ENCODE measurements around the gene TTC36.
"Not testable (repeated sequence)": the region's sequence is repeated elsewhere in the genome, so short reads cannot be mapped to it uniquely, and the experiment has no call there.

The TTC36 gene

GRCh38 chr11:118527109-118527508 lies at the start of gene TTC36:
Gene TTC36 (plus strand): TSS chr11:118527474. CDS start chr11:118527495, 21 bp downstream.
- Histone ChIP-seq H3K36me3 (ENCODE audit: control insufficient read depth in 1 of 2, insufficient read depth in 2 of 2, low read length in 2 of 2) (peaks cover 17 to 18% of the 10 kb centered on the region in 2 donors), H3K4me3 (ENCODE audit: low read depth in 1 of 2, low read length in 2 of 2) (no peak within 1 kb of the TSS), H3K9me3 (ENCODE audit: control insufficient read depth in 1 of 2, low read length in 2 of 2) (no peaks in the 10 kb centered on the region), H3K4me1 (ENCODE audit: control insufficient read depth in 1 of 2, insufficient read depth in 2 of 2, low read length in 2 of 2) (peaks cover 0 to 23% of the 10 kb centered on the region in 2 donors), H3K27me3 (ENCODE audit: low read depth, low read length) (no peaks in the 10 kb centered on the region), H3K27ac (ENCODE audit: low read length) (no peak within 1 kb of the TSS)

- not testable (repeated sequence) for H3K4me3 ChIP-seq (ENCODE audit: low read depth in 1 of 2, low read length in 2 of 2); H3K27me3 ChIP-seq (ENCODE audit: low read depth, low read length); H3K27ac ChIP-seq (ENCODE audit: low read length); H3K4me1 ChIP-seq (ENCODE audit: control insufficient read depth in 1 of 2, insufficient read depth in 2 of 2, low read length in 2 of 2); H3K9me3 ChIP-seq (ENCODE audit: control insufficient read depth in 1 of 2, low read length in 2 of 2)
- H3K36me3 ChIP-seq (ENCODE audit: control insufficient read depth in 1 of 2, insufficient read depth in 2 of 2, low read length in 2 of 2), result peaks cover 54 to 72% of the 10 kb centered on the region in 2 donors
Measured at GRCh38 chr11:118481238-118481637, 46.0 kb upstream of the TTC36 start.

- Histone ChIP-seq H3K4me3 (ENCODE audit: low read depth in 1 of 2, low read length in 2 of 2) (no peak overlapping the region), H3K4me1 (ENCODE audit: control insufficient read depth in 1 of 2, insufficient read depth in 2 of 2, low read length in 2 of 2) (no peaks in the 10 kb centered on the region), H3K36me3 (ENCODE audit: control insufficient read depth in 1 of 2, insufficient read depth in 2 of 2, low read length in 2 of 2) (peaks cover 40 to 52% of the 10 kb centered on the region in 2 donors), H3K27me3 (ENCODE audit: low read depth, low read length) (no peaks in the 10 kb centered on the region), H3K27ac (ENCODE audit: low read length) (no peak overlapping the region), H3K9me3 (ENCODE audit: control insufficient read depth in 1 of 2, low read length in 2 of 2) (no peaks in the 10 kb centered on the region)
Measured at GRCh38 chr11:118484405-118484804, 42.9 kb upstream of the TTC36 start.

GRCh38 chr11:118485273-118485672 lies 42.0 kb upstream of the TTC36 start:
- H3K36me3 ChIP-seq (ENCODE audit: control insufficient read depth in 1 of 2, insufficient read depth in 2 of 2, low read length in 2 of 2), result peaks cover 42 to 55% of the 10 kb centered on the region in 2 donors
- no peaks in the 10 kb centered on the region for H3K9me3 ChIP-seq (ENCODE audit: control insufficient read depth in 1 of 2, low read length in 2 of 2)
- H3K27me3 ChIP-seq (ENCODE audit: low read depth, low read length), result no peaks in the 10 kb centered on the region
- H3K27ac ChIP-seq (ENCODE audit: low read length), result no peak overlapping the region
- no peaks in the 10 kb centered on the region for H3K4me1 ChIP-seq (ENCODE audit: control insufficient read depth in 1 of 2, insufficient read depth in 2 of 2, low read length in 2 of 2)
- no peak overlapping the region for H3K4me3 ChIP-seq (ENCODE audit: low read depth in 1 of 2, low read length in 2 of 2)

- Histone ChIP-seq H3K27me3 (ENCODE audit: low read depth, low read length) (no peaks in the 10 kb centered on the region), H3K4me1 (ENCODE audit: control insufficient read depth in 1 of 2, insufficient read depth in 2 of 2, low read length in 2 of 2) (no peaks in the 10 kb centered on the region), H3K9me3 (ENCODE audit: control insufficient read depth in 1 of 2, low read length in 2 of 2) (no peaks in the 10 kb centered on the region), H3K27ac (ENCODE audit: low read length) (no peak overlapping the region), H3K36me3 (ENCODE audit: control insufficient read depth in 1 of 2, insufficient read depth in 2 of 2, low read length in 2 of 2) (peaks cover 51 to 57% of the 10 kb centered on the region in 2 donors), H3K4me3 (ENCODE audit: low read depth in 1 of 2, low read length in 2 of 2) (no peak overlapping the region)
Measured at GRCh38 chr11:118488480-118489109, 38.7 kb upstream of the TTC36 start.

- Histone ChIP-seq H3K36me3 (ENCODE audit: control insufficient read depth in 1 of 2, insufficient read depth in 2 of 2, low read length in 2 of 2) (peaks cover 61 to 62% of the 10 kb centered on the region in 2 donors), H3K27me3 (ENCODE audit: low read depth, low read length) (no peaks in the 10 kb centered on the region)
Measured at GRCh38 chr11:118491041-118491440, 36.2 kb upstream of the TTC36 start.

GRCh38 chr11:118497831-118498230 lies 29.4 kb upstream of the TTC36 start:
- H3K36me3 ChIP-seq (ENCODE audit: control insufficient read depth in 1 of 2, insufficient read depth in 2 of 2, low read length in 2 of 2), result peaks cover 87 to 94% of the 10 kb centered on the region in 2 donors
- no peaks in the 10 kb centered on the region for H3K4me1 ChIP-seq (ENCODE audit: control insufficient read depth in 1 of 2, insufficient read depth in 2 of 2, low read length in 2 of 2)
- no peaks in the 10 kb centered on the region for H3K9me3 ChIP-seq (ENCODE audit: control insufficient read depth in 1 of 2, low read length in 2 of 2)
- no peak overlapping the region for H3K4me3 ChIP-seq (ENCODE audit: low read depth in 1 of 2, low read length in 2 of 2)
- no peaks in the 10 kb centered on the region for H3K27me3 ChIP-seq (ENCODE audit: low read depth, low read length)
- no peak overlapping the region for H3K27ac ChIP-seq (ENCODE audit: low read length)

More at GRCh38 chr11:118491041-118491440, 36.2 kb upstream of the TTC36 start:
- no peak overlapping the region for H3K27ac ChIP-seq (ENCODE audit: low read length)
- no peak overlapping the region for H3K4me3 ChIP-seq (ENCODE audit: low read depth in 1 of 2, low read length in 2 of 2)
- H3K4me1 ChIP-seq (ENCODE audit: control insufficient read depth in 1 of 2, insufficient read depth in 2 of 2, low read length in 2 of 2), result no peaks in the 10 kb centered on the region
- H3K9me3 ChIP-seq (ENCODE audit: control insufficient read depth in 1 of 2, low read length in 2 of 2), result no peaks in the 10 kb centered on the region

GRCh38 chr11:118503216-118503615 lies 24.1 kb upstream of the TTC36 start:
- no peaks in the 10 kb centered on the region for H3K9me3 ChIP-seq (ENCODE audit: control insufficient read depth in 1 of 2, low read length in 2 of 2)
- no peaks in the 10 kb centered on the region for H3K27me3 ChIP-seq (ENCODE audit: low read depth, low read length)
- H3K4me1 ChIP-seq (ENCODE audit: control insufficient read depth in 1 of 2, insufficient read depth in 2 of 2, low read length in 2 of 2), result no peaks in the 10 kb centered on the region
- H3K36me3 ChIP-seq (ENCODE audit: control insufficient read depth in 1 of 2, insufficient read depth in 2 of 2, low read length in 2 of 2), result peaks cover 86 to 93% of the 10 kb centered on the region in 2 donors
- H3K27ac ChIP-seq (ENCODE audit: low read length), result no peak overlapping the region
- no peak overlapping the region for H3K4me3 ChIP-seq (ENCODE audit: low read depth in 1 of 2, low read length in 2 of 2)

- Histone ChIP-seq H3K27me3 (ENCODE audit: low read depth, low read length) (no peaks in the 10 kb centered on the region), H3K27ac (ENCODE audit: low read length) (no peak overlapping the region), H3K4me1 (ENCODE audit: control insufficient read depth in 1 of 2, insufficient read depth in 2 of 2, low read length in 2 of 2) (no peaks in the 10 kb centered on the region), H3K36me3 (ENCODE audit: control insufficient read depth in 1 of 2, insufficient read depth in 2 of 2, low read length in 2 of 2) (peaks cover 70 to 90% of the 10 kb centered on the region in 2 donors), H3K4me3 (ENCODE audit: low read depth in 1 of 2, low read length in 2 of 2) (no peak overlapping the region), H3K9me3 (ENCODE audit: control insufficient read depth in 1 of 2, low read length in 2 of 2) (no peaks in the 10 kb centered on the region)
Measured at GRCh38 chr11:118511601-118512000, 15.7 kb upstream of the TTC36 start.

GRCh38 chr11:118514103-118514502 lies 13.2 kb upstream of the TTC36 start:
- Histone ChIP-seq H3K4me1 (ENCODE audit: control insufficient read depth in 1 of 2, insufficient read depth in 2 of 2, low read length in 2 of 2) (no peaks in the 10 kb centered on the region), H3K27ac (ENCODE audit: low read length) (no peak overlapping the region), H3K36me3 (ENCODE audit: control insufficient read depth in 1 of 2, insufficient read depth in 2 of 2, low read length in 2 of 2) (peaks cover 67 to 77% of the 10 kb centered on the region in 2 donors)

GRCh38 chr11:118519549-118519948 lies 7.7 kb upstream of the TTC36 start:
- peaks cover 60 to 74% of the 10 kb centered on the region in 2 donors for H3K36me3 ChIP-seq (ENCODE audit: control insufficient read depth in 1 of 2, insufficient read depth in 2 of 2, low read length in 2 of 2)
- peaks cover 0 to 5% of the 10 kb centered on the region in 2 donors for H3K4me1 ChIP-seq (ENCODE audit: control insufficient read depth in 1 of 2, insufficient read depth in 2 of 2, low read length in 2 of 2)
- H3K4me3 ChIP-seq (ENCODE audit: low read depth in 1 of 2, low read length in 2 of 2), result no peak overlapping the region
- no peak overlapping the region for H3K27ac ChIP-seq (ENCODE audit: low read length)
- no peaks in the 10 kb centered on the region for H3K9me3 ChIP-seq (ENCODE audit: control insufficient read depth in 1 of 2, low read length in 2 of 2)
- H3K27me3 ChIP-seq (ENCODE audit: low read depth, low read length), result no peaks in the 10 kb centered on the region

More at GRCh38 chr11:118514103-118514502, 13.2 kb upstream of the TTC36 start:
- Histone ChIP-seq H3K9me3 (ENCODE audit: control insufficient read depth in 1 of 2, low read length in 2 of 2) (no peaks in the 10 kb centered on the region), H3K4me3 (ENCODE audit: low read depth in 1 of 2, low read length in 2 of 2) (no peak overlapping the region), H3K27me3 (ENCODE audit: low read depth, low read length) (no peaks in the 10 kb centered on the region)

- Histone ChIP-seq H3K36me3 (ENCODE audit: control insufficient read depth in 1 of 2, insufficient read depth in 2 of 2, low read length in 2 of 2) (peaks cover 50 to 54% of the 10 kb centered on the region in 2 donors), H3K9me3 (ENCODE audit: control insufficient read depth in 1 of 2, low read length in 2 of 2) (no peaks in the 10 kb centered on the region), H3K27ac (ENCODE audit: low read length) (no peak overlapping the region), H3K27me3 (ENCODE audit: low read depth, low read length) (no peaks in the 10 kb centered on the region), H3K4me3 (ENCODE audit: low read depth in 1 of 2, low read length in 2 of 2) (no peak overlapping the region), H3K4me1 (ENCODE audit: control insufficient read depth in 1 of 2, insufficient read depth in 2 of 2, low read length in 2 of 2) (peaks cover 0 to 5% of the 10 kb centered on the region in 2 donors)
Measured at GRCh38 chr11:118521892-118522311, 5.4 kb upstream of the TTC36 start.
